GM12892 (cell line): Measurements from ENCODE around the gene C19orf81.

ENCODE experiments used
- DNase-seq: peaks from one replicate; pipeline ENCODE4 v3.0.0; 2011; ENCODE audit not compliant: insufficient read length
- FAIRE-seq: peaks from 2 replicates; lab custom pipeline; 2011; peaks lifted over from hg19 to GRCh38; lab: Jason Lieb, UNC
- POLR2A ChIP-seq: IDR thresholded peaks from 2 replicates; pipeline ENCODE4 v1.6.1; 2011; ENCODE audit warnings: low read depth, low read length, control low read depth
- POLR2AphosphoS5 ChIP-seq: IDR thresholded peaks from 2 replicates; pipeline ENCODE4 v1.6.1; 2011; ENCODE audit warnings: low read depth, low read length, control low read depth
- TAF1 ChIP-seq: IDR thresholded peaks from 2 replicates; pipeline ENCODE4 v1.6.1; 2011; ENCODE audit warnings: low read depth, mild to moderate bottlenecking, control low read depth, low read length, borderline replicate concordance

The C19orf81 gene

GRCh38 chr19:50624949-50625600, 24.2 kb upstream of the C19orf81 start:
- DNase-seq (no peak), FAIRE-seq (no peak)
- TF ChIP-seq POLR2AphosphoS5 = no peak
- TF ChIP-seq POLR2A = no peak
- no peak for TF ChIP-seq TAF1

GRCh38 chr19:50626011-50626410, 23.2 kb upstream of the C19orf81 start:
- TF ChIP-seq POLR2A (no peak), TAF1 (no peak), POLR2AphosphoS5 (no peak)
- DNase-seq (no peak), FAIRE-seq (no peak)

DNA sequence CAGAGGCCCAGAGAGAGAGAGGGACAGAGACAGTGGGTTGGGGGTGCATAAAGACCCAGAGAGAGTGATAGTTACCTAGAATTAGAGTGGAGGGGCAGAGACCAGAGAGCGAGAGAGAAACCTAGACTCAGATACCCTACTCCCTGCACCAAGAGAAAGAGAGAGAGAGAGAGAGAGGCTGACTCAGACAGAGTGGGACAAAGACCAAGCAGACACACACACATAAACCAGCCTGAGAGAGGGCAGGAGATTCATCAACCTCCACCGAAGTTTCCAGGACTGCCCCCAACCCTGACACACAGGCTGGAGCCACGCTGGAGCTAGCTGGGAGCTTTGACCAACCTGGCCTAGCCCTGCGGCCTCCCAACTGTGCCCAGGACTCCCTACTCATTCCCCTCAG, 22.4 kb upstream of the C19orf81 start:
- TF ChIP-seq POLR2AphosphoS5 = no peak
- no peak for TF ChIP-seq TAF1
- TF ChIP-seq POLR2A = no peak
- no peak for FAIRE-seq
- DNase-seq = no peak

GRCh38 chr19:50628146-50628545, 21.1 kb upstream of the C19orf81 start:
- DNase-seq (no peak), FAIRE-seq (no peak)
- TF ChIP-seq POLR2A (no peak), TAF1 (no peak), POLR2AphosphoS5 (no peak)

DNA sequence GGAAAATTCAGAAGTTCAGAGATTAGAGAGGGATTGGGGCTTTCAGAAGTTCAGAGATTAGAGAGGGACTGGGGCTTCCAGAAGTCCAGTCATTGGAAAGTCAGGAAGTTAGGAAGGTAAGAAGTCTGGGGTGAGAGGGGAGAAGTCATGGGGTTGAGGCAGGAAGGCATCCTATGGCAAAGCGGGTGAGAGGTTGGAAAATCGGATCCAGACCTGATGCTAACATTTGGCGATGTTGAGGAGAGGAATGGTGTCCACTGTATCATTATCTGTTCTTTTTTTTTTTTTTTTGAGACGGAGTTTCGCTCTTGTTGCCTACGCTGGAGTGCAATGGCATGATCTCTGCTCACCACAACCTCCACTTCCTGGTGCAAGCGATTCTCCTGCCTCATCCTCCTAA, 20.7 kb upstream of the C19orf81 start:
- FAIRE-seq (no peak), DNase-seq (no peak)

DNA sequence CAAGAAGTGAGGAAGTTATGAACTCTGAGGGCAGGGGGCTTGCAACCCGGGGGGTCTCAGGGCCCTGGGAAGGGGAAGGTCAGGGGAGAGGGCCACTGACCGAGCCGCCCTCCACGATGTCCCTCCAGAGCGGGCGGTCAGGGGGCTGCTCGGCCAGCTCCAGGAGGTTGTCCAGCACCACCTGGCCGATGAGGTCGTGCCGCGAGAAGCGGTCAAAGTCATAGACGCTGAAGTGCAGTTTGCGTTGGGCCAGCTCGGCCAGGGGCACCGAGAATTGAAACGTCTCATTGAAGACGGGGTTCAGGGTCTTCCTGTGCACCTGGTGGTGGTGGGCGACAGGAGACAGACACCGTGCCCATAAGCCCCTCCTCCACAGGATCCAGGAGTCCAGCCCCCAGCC, 20.1 kb upstream of the C19orf81 start:
- TF ChIP-seq POLR2AphosphoS5 (no peak), TAF1 (no peak), POLR2A (no peak)
- FAIRE-seq (no peak), DNase-seq (no peak)

More for the DNA sequence above, 20.7 kb upstream of the C19orf81 start:
- no peak for TF ChIP-seq POLR2A
- TF ChIP-seq TAF1 = no peak
- no peak for TF ChIP-seq POLR2AphosphoS5

DNA sequence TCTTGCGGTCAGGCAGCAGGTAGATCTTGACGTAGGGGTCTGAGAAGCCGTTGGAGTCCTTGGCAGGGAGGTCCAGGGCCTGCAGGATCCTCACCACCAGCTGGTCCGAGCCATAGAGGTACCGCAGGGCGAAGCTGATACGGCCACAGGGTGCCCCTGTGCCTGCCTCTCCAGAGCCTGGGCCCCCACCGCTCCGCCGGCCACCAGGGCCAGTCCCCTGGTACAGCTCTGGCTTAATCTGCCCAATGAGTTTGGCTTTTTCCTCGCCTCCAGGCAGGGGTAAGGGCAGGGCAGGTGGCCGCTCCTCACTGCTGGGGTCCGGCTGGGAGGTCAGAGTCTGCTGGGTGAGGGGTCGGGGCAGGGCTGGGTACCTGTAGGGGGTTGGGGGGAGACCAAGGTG, 19.4 kb upstream of the C19orf81 start:
- no peak for DNase-seq
- no peak for TF ChIP-seq POLR2AphosphoS5
- no peak for TF ChIP-seq TAF1
- no peak for TF ChIP-seq POLR2A
- FAIRE-seq = no peak

DNA sequence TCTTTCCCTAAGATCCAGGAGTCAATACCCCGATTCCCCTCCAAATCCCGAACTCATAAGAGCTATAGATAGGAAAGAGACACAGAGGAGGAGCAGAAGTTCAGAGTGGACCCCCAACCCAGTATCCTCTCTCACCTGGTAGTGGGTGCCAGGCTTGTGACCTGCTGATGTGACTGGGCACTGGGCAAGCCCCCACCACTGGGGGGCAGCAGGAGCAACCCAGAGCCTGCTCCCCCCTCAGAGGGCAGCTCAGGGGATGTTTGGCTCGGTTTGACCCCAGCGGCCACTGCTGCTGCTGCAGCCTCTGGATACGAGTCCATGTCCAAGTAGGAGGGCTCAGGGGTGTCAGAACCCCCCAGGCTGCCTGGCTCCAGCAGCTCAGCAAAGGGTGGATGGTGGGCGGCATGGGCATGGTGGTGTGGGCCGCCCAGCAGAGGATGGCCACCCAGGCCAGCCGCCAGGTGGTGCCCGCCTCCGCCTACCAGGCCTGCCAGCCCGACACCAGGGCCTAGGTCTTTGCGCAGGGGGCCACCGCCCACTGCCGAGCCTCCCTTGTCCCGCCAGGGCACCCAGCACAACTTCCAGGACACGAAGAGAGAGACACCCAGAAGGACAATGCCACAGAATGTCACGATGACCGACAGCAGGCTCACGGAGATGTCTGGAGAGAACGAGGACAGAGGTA, 17.0 kb upstream of the C19orf81 start:
- TF ChIP-seq POLR2A (no peak), POLR2AphosphoS5 (no peak), TAF1 (no peak)
- FAIRE-seq (no peak), DNase-seq (no peak)

DNA sequence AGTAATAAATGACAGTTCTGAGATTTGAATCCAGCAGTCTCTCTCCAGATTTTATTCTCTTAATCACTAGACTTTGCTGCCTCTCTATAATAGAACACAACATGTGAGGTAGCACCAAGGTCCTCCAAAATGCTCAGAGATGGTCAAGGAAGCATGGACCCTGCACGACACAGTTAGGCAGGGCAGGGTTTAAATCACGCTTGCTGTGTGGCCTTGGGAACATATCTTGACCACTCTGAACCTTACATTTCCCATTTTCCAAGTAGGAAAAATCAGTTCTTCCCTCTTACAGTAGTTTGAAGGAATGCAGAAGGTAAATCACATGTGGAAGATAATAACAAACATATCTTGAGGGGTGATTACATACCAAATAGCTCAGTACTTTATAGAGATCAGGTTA, 15.9 kb upstream of the C19orf81 start:
- FAIRE-seq = no peak
- TF ChIP-seq TAF1 = no peak
- no peak for DNase-seq

GRCh38 chr19:50633973-50634372, 15.3 kb upstream of the C19orf81 start:
- DNase-seq (no peak), FAIRE-seq (no peak)
- TF ChIP-seq POLR2AphosphoS5 (no peak), TAF1 (no peak)

DNA sequence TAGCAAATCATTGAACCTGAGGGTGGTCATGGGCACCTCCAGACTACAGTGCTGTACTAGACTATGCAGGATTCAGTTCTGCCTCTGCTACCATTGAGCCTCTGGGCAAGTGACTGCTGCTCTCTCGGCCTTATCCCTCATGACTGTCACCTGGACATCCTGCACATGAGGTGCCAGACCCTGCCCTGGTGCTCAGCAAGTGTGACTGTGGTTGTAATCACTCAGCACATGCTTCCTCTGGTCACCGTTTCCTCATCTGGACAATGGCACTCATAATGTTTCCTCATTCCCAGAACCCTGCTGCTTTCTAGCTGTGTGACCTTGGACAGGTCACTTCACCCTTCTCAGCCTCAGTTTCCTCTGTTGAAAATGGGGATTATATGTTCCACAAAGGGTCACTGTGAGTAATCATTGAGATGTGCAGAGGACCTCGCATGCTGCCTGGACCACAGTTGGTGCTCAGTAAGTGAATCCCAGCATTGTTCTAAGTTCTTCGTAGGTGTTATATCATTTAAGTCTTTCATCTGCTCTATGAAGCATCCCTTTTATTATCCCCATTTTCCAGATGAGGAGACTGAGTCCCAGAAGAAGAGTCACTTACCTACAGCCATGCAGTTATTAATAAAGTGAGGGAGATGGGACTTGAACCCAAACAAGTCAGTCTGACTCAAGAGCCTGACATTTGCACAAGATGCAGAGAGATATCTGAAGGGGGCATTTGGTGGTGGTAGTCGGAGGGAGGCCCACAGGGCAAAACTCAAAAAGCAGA, 12.7 kb upstream of the C19orf81 start:
- FAIRE-seq = no peak
- TF ChIP-seq TAF1 = no peak
- TF ChIP-seq POLR2AphosphoS5 = no peak
- TF ChIP-seq POLR2A = no peak
- DNase-seq = no peak

DNA sequence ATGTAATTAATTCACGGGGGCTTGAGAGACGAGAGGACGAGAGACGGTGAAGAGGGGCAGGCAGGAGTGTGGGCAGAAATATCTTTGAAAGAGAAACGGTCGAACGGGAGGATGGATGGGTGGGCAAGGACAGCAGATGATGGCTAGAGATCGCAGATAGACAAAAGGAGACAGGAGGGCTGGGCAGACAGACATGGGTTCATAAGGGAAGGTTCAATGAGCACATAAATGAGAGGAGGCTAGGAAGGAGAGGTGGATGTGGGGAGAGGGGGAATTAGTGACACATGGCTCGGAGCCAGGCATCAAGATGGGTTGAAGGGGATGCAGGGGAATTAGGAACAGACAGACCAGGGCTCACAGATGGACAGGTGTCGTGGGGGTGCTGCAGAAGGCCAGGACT, 10.6 kb upstream of the C19orf81 start:
- TF ChIP-seq TAF1 (no peak), POLR2A (no peak), POLR2AphosphoS5 (no peak)
- no peak for FAIRE-seq

More for the DNA sequence above, 10.6 kb upstream of the C19orf81 start:
- DNase-seq = no peak
